K562 (cell line): ENCODE data around the gene EGFL7. TPM values are rescaled to one million over a fixed set of nuclear protein-coding genes. Genes with fewer than 3 reads are reported as not detected.

ENCODE experiments used
- CBFB ChIP-seq: sonication (generic); formaldehyde crosslinking; IDR thresholded peaks from 2 replicates; pipeline ENCODE4 v1.4.0; 2020; ENCODE audit warnings: mild to moderate bottlenecking, missing genetic modification reagents
- CBX5 ChIP-seq: IDR thresholded peaks from 2 replicates; pipeline ENCODE4 v1.6.1; 2014; ENCODE audit warnings: low read depth, borderline replicate concordance
- ESRRA ChIP-seq: fragments of 450-650 bp; IDR thresholded peaks from 2 replicates; pipeline ENCODE4 v1.6.1; 2014; ENCODE audit warnings: low read depth, mild to moderate bottlenecking, moderate library complexity, borderline replicate concordance
- GABPB1 ChIP-seq: sonication (generic); formaldehyde crosslinking; IDR thresholded peaks from 2 replicates; pipeline ENCODE4 v1.8.0; 2022; ENCODE audit warnings: mild to moderate bottlenecking, missing genetic modification reagents
- GATAD2B ChIP-seq: fragments of 450-650 bp; IDR thresholded peaks from 2 replicates; pipeline ENCODE4 v1.6.1; 2017; ENCODE audit warnings: mild to moderate bottlenecking, borderline replicate concordance
- HNRNPH1 ChIP-seq: fragments of 200-400 bp; formaldehyde crosslinking; optimal IDR thresholded peaks from 2 replicates; pipeline ENCODE3; 2017; ENCODE audit warnings: low read depth, mild to moderate bottlenecking, low read length, moderate library complexity
- HSF4 ChIP-seq: fragments of 250-450 bp; sonication (Bioruptor Pico); IDR thresholded peaks from 2 replicates; pipeline ENCODE4 v2.1.2; 2022; ENCODE audit warnings: mild to moderate bottlenecking, moderate library complexity, borderline replicate concordance
- KDM5B ChIP-seq: fragments of 200-600 bp; sonication (generic); IDR thresholded peaks from 2 replicates; pipeline ENCODE4 v1.6.1; 2012; ENCODE audit warnings: low read depth, mild to moderate bottlenecking, moderate library complexity, low read length, control low read depth, inconsistent platforms; ENCODE audit not compliant: insufficient replicate concordance
- PML ChIP-seq: IDR thresholded peaks from 2 replicates; pipeline ENCODE4 v1.6.1; 2012; ENCODE audit warnings: low read length, inconsistent platforms
- POLR2A ChIP-seq: fragments of 450-650 bp; conservative IDR thresholded peaks from 2 replicates; pipeline ENCODE4 v1.6.1; 2016
- PURB ChIP-seq: sonication (generic); formaldehyde crosslinking; IDR thresholded peaks from 2 replicates; pipeline ENCODE4 v1.9.0; 2021; ENCODE audit warnings: low read depth, mild to moderate bottlenecking, missing genetic modification reagents
- RB1 ChIP-seq: fragments of 450-650 bp; IDR thresholded peaks from 2 replicates; pipeline ENCODE4 v1.6.1; 2017; ENCODE audit warnings: low read depth, mild to moderate bottlenecking
- SRF ChIP-seq, 2 experiments: fragments of 250-450, 450-650 bp in 1 of 2; sonication (Bioruptor Pico) in 1 of 2; sonication (generic) in 1 of 2; formaldehyde crosslinking; IDR thresholded peaks; 2 replicates each; pipeline versions ENCODE4 v1.5.0 to v1.5.1; 2020 to 2022; ENCODE audit warnings: mild to moderate bottlenecking in 1 of 2, missing genetic modification reagents in 1 of 2
- TBP ChIP-seq: optimal IDR thresholded peaks from 2 replicates; pipeline ENCODE3; 2011; ENCODE audit warnings: low read depth, low read length, improper control_type of control experiment
- XRCC5 ChIP-seq: fragments of 200-400 bp; formaldehyde crosslinking; IDR thresholded peaks from 2 replicates; pipeline ENCODE4 v1.6.1; 2017; ENCODE audit warnings: low read depth, mild to moderate bottlenecking, low read length
- YBX1 ChIP-seq: fragments of 450-650 bp; IDR thresholded peaks from 2 replicates; pipeline ENCODE4 v1.7.1; 2016; ENCODE audit warnings: mild to moderate bottlenecking
- ZNF24 ChIP-seq: fragments of 450-650 bp; IDR thresholded peaks from 2 replicates; pipeline ENCODE4 v1.6.1; 2016
- ZNF253 ChIP-seq: fragments of 250-450 bp; sonication (Bioruptor Pico); conservative IDR thresholded peaks from 2 replicates; pipeline ENCODE4 v1.6.1; 2021; ENCODE audit warnings: mild to moderate bottlenecking
- ZNF263 ChIP-seq: sonication (generic); formaldehyde crosslinking; IDR thresholded peaks from 2 replicates; pipeline ENCODE4 v1.8.0; 2022; ENCODE audit warnings: mild to moderate bottlenecking, missing genetic modification reagents, borderline replicate concordance
- ZNF699 ChIP-seq: fragments of 250-450 bp; sonication (Bioruptor Pico); IDR thresholded peaks from 2 replicates; pipeline ENCODE4 v1.8.0; 2021; ENCODE audit warnings: mild to moderate bottlenecking, moderate library complexity; ENCODE audit not compliant: insufficient replicate concordance
- ZNF766 ChIP-seq: fragments of 200-800 bp; sonication (Bioruptor generic); conservative IDR thresholded peaks from 2 replicates; pipeline ENCODE4 v1.6.1; 2016; ENCODE audit warnings: missing genetic modification characterization, missing compliant biosample characterization
- polyA plus RNA-seq, 8 experiments: library from polyadenylated mRNA; depleted of rRNA in 4 of 8; stranded (reverse) in 5 of 8; unstranded in 3 of 8; fragments of >200 nt; fragmentation: Nextera tagmentation in 2 of 8; fragmentation: Illumina TruSeq in 1 of 8; extraction: Ambion mirVana in 2 of 8; extraction: Trizol in 1 of 8; gene quantifications; 2 replicates each; pipeline versions ENCODE4 v1.2.1 to v1.2.3, GENCODE V29; 2011 to 2014; ENCODE audit warnings: inconsistent platforms in 1 of 8, missing spikeins in 1 of 8
- total RNA-seq, 7 experiments: library from RNA; depleted of rRNA in 6 of 7; stranded (reverse); fragments of >200 nt in 6 of 7; fragmentation: Illumina TruSeq in 2 of 7; extraction: Trizol in 2 of 7; gene quantifications; 2 replicates each; pipeline versions ENCODE4 v1.2.1 to v1.2.3, GENCODE V29; 2011 to 2021; ENCODE audit warnings: low replicate concordance in 1 of 7
- TF ChIP-seq, protein P1 (sequence below): fragments of 450-650 bp; IDR thresholded peaks from 2 replicates; pipeline ENCODE4 v1.6.1; 2018; ENCODE audit warnings: mild to moderate bottlenecking, low read depth; ENCODE audit not compliant: partially characterized antibody
- TF ChIP-seq, protein P2 (sequence below): fragments of 250-450 bp; sonication (Bioruptor Pico); IDR thresholded peaks from 2 replicates; pipeline ENCODE4 v1.8.0; 2021; ENCODE audit warnings: moderate library complexity, mild to moderate bottlenecking, inconsistent platforms
- TF ChIP-seq, protein P3 (sequence below): fragments of 250-450 bp; sonication (Bioruptor Pico); IDR thresholded peaks from 2 replicates; pipeline ENCODE4 v1.5.0; 2020; ENCODE audit warnings: mild to moderate bottlenecking
- TF ChIP-seq, protein P4 (sequence below): fragments of 250-450 bp; sonication (Bioruptor Pico); IDR thresholded peaks from 2 replicates; pipeline ENCODE4 v1.9.0; 2021; ENCODE audit warnings: mild to moderate bottlenecking

Gene EGFL7
- total and polyA plus RNA-seq, 9 of the 15 experiments (the other 6 are each of a cell fraction or from before 2014, with no cell fraction given) = 1.5 to 286 (median 55.5) TPM

DNA sequence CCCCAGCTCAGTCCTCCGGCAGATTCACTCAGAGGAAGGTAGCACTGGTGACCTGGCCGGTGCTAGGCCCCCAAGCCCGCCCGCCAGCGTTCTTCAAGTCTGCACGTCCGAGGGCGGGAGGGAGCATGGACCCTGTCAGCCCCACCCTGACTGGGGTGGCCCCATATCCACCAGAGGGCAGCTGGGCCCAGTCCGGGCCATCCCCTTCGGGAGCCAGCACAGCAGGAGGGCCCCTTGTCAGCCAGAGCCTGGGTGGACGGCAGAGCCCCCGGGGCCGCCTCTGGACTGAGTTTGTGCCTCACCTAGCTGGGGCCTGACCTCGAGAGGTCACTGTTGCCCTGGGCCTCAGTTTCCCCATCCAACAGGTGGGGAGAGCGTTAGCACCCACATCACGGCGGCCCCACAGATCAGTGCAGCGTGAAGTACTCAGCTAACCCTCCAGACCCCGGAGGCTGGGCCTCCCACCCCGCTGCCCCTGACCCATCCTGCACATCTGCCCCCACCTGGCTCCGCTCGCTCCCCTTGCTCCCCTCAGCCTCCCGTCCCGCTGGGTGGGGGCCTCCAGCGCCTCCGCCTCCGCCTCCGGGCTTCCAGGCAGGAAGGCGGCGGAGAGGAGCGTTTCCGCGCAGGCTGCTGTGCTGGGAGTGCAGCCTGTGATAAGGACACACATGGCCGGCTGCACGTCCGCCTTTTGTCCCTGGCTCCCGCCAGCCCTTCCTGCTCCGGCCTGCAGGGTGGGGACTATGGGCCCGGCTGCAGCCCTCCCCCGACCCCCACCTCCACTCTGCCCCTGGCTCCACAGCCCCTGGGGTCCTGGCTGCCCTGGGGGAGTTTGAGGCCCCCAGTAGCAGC, 16.6 kb upstream of the EGFL7 start (continued):
- TF ChIP-seq SRF (CRISPR knock-in tag; IDR thresholded peaks at IDR 0.05) = no peak
- TF ChIP-seq GABPB1 = no peak
- TF ChIP-seq ZNF766 (CRISPR knock-in tag) = 0 out of 2 replicates have a peak, but pooled peaks have one; percentile 30
- peak; percentile 35; the same call in 1 of the 2 replicates for TF ChIP-seq GATAD2B
- no peak for TF ChIP-seq HSF4 (CRISPR knock-in tag)
- TF ChIP-seq RB1 = peak; percentile 27; the same call in 1 of the 2 replicates
- no peak for TF ChIP-seq HNRNPH1
- TF ChIP-seq ESRRA = no peak
- peak; percentile 74 for TF ChIP-seq POLR2A
- no peak for TF ChIP-seq YBX1
- TF ChIP-seq, protein P1, sequence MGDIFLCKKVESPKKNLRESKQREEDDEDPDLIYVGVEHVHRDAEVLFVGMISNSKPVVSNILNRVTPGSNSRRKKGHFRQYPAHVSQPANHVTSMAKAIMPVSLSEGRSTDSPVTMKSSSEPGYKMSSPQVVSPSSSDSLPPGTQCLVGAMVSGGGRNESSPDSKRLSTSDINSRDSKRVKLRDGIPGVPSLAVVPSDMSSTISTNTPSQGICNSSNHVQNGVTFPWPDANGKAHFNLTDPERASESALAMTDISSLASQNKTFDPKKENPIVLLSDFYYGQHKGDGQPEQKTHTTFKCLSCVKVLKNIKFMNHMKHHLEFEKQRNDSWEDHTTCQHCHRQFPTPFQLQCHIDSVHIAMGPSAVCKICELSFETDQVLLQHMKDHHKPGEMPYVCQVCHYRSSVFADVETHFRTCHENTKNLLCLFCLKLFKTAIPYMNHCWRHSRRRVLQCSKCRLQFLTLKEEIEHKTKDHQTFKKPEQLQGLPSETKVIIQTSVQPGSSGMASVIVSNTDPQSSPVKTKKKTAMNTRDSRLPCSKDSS = no peak
- no peak for TF ChIP-seq PURB (CRISPR knock-in tag)
- TF ChIP-seq, protein P2, sequence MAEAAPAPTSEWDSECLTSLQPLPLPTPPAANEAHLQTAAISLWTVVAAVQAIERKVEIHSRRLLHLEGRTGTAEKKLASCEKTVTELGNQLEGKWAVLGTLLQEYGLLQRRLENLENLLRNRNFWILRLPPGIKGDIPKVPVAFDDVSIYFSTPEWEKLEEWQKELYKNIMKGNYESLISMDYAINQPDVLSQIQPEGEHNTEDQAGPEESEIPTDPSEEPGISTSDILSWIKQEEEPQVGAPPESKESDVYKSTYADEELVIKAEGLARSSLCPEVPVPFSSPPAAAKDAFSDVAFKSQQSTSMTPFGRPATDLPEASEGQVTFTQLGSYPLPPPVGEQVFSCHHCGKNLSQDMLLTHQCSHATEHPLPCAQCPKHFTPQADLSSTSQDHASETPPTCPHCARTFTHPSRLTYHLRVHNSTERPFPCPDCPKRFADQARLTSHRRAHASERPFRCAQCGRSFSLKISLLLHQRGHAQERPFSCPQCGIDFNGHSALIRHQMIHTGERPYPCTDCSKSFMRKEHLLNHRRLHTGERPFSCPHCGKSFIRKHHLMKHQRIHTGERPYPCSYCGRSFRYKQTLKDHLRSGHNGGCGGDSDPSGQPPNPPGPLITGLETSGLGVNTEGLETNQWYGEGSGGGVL (CRISPR knock-in tag) = no peak
- TF ChIP-seq XRCC5 = no peak
- TF ChIP-seq CBX5 = no peak
- no peak for TF ChIP-seq CBFB (CRISPR knock-in tag)
- no peak for TF ChIP-seq ZNF253
- TF ChIP-seq, protein P3, sequence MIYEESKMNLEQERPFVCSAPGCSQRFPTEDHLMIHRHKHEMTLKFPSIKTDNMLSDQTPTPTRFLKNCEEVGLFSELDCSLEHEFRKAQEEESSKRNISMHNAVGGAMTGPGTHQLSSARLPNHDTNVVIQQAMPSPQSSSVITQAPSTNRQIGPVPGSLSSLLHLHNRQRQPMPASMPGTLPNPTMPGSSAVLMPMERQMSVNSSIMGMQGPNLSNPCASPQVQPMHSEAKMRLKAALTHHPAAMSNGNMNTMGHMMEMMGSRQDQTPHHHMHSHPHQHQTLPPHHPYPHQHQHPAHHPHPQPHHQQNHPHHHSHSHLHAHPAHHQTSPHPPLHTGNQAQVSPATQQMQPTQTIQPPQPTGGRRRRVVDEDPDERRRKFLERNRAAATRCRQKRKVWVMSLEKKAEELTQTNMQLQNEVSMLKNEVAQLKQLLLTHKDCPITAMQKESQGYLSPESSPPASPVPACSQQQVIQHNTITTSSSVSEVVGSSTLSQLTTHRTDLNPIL (CRISPR knock-in tag) = no peak
- TF ChIP-seq, protein P4, sequence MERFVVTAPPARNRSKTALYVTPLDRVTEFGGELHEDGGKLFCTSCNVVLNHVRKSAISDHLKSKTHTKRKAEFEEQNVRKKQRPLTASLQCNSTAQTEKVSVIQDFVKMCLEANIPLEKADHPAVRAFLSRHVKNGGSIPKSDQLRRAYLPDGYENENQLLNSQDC (CRISPR knock-in tag) = no peak
- no peak for TF ChIP-seq ZNF699 (CRISPR knock-in tag)
- TF ChIP-seq PML = no peak
- TF ChIP-seq ZNF263 (CRISPR knock-in tag) = 0 out of 2 replicates have a peak, but pooled peaks have one; percentile 24
- no peak for TF ChIP-seq ZNF24
- TF ChIP-seq KDM5B = peak; percentile 77
- peak; percentile 78 for TF ChIP-seq TBP
